Panc1 (cell line): Measurements from ENCODE around the gene USP10. TPM values are rescaled to one million over a fixed set of nuclear protein-coding genes. Genes with fewer than 3 reads are reported as not detected.
A peak's percentile ranks its signal among the peaks of the same experiment; 100 is the strongest.

Experiments used
- ATAC-seq: fragments of 200-7000 bp; cut with Tn5 transposase; 2 replicates; pipeline ENCODE4 v1.9.1; 2020; ENCODE audit warnings: mild to moderate bottlenecking, moderate library complexity
- BruUV-seq: library from RNA; stranded (reverse); fragments of 400-500 nt; replicated peaks from 2 replicates; lab custom pipeline; 2021; lab: Mats Ljungman, UMichigan
- CTCF ChIA-PET: fragments of 300-600 bp; sonication (Branson Sonifier 250); formaldehyde crosslinking; loops from one replicate; lab custom pipeline; 2022; ENCODE audit warnings: antibody characterized with exemption; lab: Charles Lee
- POLR2A ChIA-PET: fragments of 300-600 bp; sonication (Branson Sonifier 250); formaldehyde crosslinking; loops from one replicate; lab custom pipeline; 2022; ENCODE audit warnings: antibody characterized with exemption; lab: Charles Lee
- DNase-seq: peaks from one replicate; pipeline ENCODE4 v3.0.0-alpha.2; 2010; ENCODE audit warnings: low read depth, low spot score
- H3K27ac ChIP-seq: 2 replicates; pipeline ENCODE4 v1.5.1; 2011; ENCODE audit warnings: mild to moderate bottlenecking, low read length, inconsistent platforms
- H3K27me3 ChIP-seq: fragments of 200-500 bp; sonication (Bioruptor generic); 2 replicates; pipeline ENCODE4 v1.6.0; 2014; ENCODE audit warnings: low read length, inconsistent platforms; ENCODE audit not compliant: control insufficient read depth, insufficient read depth
- H3K36me3 ChIP-seq: fragments of 200-500 bp; sonication (Bioruptor generic); 2 replicates; pipeline ENCODE4 v1.5.1; 2014; ENCODE audit warnings: inconsistent platforms, mild to moderate bottlenecking, low read length, moderate library complexity; ENCODE audit not compliant: control insufficient read depth, insufficient read depth
- H3K4me1 ChIP-seq: 2 replicates; pipeline ENCODE4 v1.5.1; 2011; ENCODE audit warnings: inconsistent platforms, mild to moderate bottlenecking, low read length, moderate library complexity; ENCODE audit not compliant: control insufficient read depth, insufficient read depth
- H3K4me3 ChIP-seq, 2 experiments: 2 replicates each; pipeline ENCODE4 v1.5.1; 2011 to 2012; ENCODE audit warnings: low read depth in 2 of 2, low read length in 2 of 2, mild to moderate bottlenecking in 2 of 2, inconsistent platforms in 1 of 2, moderate library complexity in 1 of 2
- H3K9me3 ChIP-seq: fragments of 200-500 bp; sonication (Bioruptor generic); 2 replicates; pipeline ENCODE4 v1.5.1; 2014; ENCODE audit warnings: low read depth, mild to moderate bottlenecking, inconsistent platforms, low read length, moderate library complexity; ENCODE audit not compliant: control insufficient read depth, insufficient read depth
- POLR2AphosphoS5 ChIP-seq: IDR thresholded peaks from 2 replicates; pipeline ENCODE4 v1.6.1; 2012; ENCODE audit warnings: mild to moderate bottlenecking, low read depth, low read length, moderate library complexity
- SIN3A ChIP-seq: IDR thresholded peaks from 2 replicates; pipeline ENCODE4 v1.6.1; 2012; ENCODE audit warnings: low read depth, mild to moderate bottlenecking, low read length, moderate library complexity, borderline replicate concordance; ENCODE audit not compliant: insufficient read depth
- TCF7L2 ChIP-seq: IDR thresholded peaks from 2 replicates; pipeline ENCODE4 v1.6.1; 2011; ENCODE audit warnings: mild to moderate bottlenecking, low read depth, low read length, inconsistent platforms
- in situ Hi-C: cut with HindIII; loops from 2 replicates; pipeline ENCODE4 v1.10.0; 2016; ENCODE audit warnings: low sequenced_read_pairs, low pct_unique_long_range_greater_than_20kb
- intact Hi-C: fragments of 100-400 bp; cut with micrococcal nuclease; formaldehyde crosslinking; loops from one replicate; pipeline ENCODE4 v1.10.0; 2022; ENCODE audit not compliant: unreplicated experiment
- total RNA-seq: library from RNA; stranded (reverse); gene quantifications from one replicate; pipeline ENCODE4 v1.2.1, GENCODE V29; 2021; ENCODE audit not compliant: unreplicated experiment
- TF ChIP-seq, protein P1 (sequence below): fragments of 450-650 bp; IDR thresholded peaks from 2 replicates; pipeline ENCODE4 v1.5.1; 2017; ENCODE audit warnings: mild to moderate bottlenecking
- TF ChIP-seq, protein P2 (sequence below), 2 experiments: IDR thresholded peaks; 2 replicates each; pipeline ENCODE4 v1.6.1; 2011 to 2012; ENCODE audit warnings: low read depth in 2 of 2, control low read depth in 1 of 2, low read length in 1 of 2, mild to moderate bottlenecking in 1 of 2, moderate library complexity in 1 of 2; ENCODE audit not compliant: insufficient read depth in 1 of 2

Gene USP10
- total RNA-seq, 1 experiment from 2014 or later = 77.4 TPM

DNA sequence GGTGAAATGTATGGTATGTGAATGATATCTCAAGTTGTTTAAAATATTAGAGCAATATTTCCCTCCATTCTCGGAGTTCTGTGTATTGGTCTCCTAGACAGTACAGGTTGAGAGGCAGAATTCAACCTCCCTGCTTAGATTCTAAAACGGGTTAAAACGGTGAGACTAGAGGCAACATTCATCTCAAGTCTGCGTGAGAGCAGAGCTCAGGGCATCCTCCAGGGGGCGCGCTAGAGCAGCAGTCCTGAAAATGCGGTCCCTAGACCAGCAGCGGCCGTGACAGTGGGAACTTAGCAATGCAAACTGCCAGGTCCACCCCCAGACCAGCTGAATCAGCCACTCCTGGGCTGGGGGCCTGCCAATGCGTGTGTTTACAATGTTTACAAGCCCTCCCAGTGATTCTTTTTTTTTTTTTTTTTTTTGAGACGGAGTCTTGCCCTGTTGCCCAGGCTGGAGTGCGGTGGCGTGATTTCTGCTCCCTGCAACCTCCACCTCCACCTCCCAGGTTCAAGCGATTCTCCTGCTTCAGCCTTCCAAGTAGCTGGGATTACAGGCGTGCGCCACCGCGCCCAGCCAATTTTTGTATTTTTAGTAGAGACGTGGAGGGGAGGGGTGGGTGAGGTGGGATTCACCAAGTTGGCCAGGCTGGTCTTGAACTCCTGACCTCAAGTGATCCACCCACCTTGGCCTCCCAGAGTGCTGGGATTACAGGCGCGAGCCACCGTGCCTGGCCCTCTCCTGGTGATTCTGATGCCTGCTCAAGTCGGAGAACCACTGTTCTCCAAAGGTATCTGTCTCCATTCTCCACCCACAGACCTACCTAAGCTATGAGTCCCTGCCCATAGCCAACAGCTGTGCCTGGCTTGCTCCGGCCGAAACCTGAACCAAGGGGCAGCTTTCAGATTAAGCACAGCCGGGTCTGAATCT is 27.3 kb upstream of the USP10 start:
- H3K36me3 ChIP-seq = no peaks in the 10 kb centered on the region
- no peaks in the 10 kb centered on the region for H3K4me1 ChIP-seq
- no peak overlapping the region for H3K4me3 ChIP-seq
- peak; percentile 36 for DNase-seq
- ChIA-PET CTCF (interaction anchor here (0.6 to 3.3 kb wide), 5 partner anchors 13 to 97 kb away, joined by 4 to 23 read pairs (median 7); no protein-coding TSS in a partner anchor), POLR2A (interaction anchor here (0.7 kb wide), 1 partner anchor 266 kb away, joined by 8 read pairs; no protein-coding TSS in a partner anchor)
- intact Hi-C loops = loop anchor here (1.0 kb wide), 1 partner anchor 54 kb away; no protein-coding TSS in a partner anchor
- in situ Hi-C loops = no loop called here
- H3K27me3 ChIP-seq = no peaks in the 10 kb centered on the region
- peak; percentile 90 for ATAC-seq
- H3K9me3 ChIP-seq = no peaks in the 10 kb centered on the region
- TF ChIP-seq SIN3A (no peak), TCF7L2 (no peak)
- TF ChIP-seq, protein P1, sequence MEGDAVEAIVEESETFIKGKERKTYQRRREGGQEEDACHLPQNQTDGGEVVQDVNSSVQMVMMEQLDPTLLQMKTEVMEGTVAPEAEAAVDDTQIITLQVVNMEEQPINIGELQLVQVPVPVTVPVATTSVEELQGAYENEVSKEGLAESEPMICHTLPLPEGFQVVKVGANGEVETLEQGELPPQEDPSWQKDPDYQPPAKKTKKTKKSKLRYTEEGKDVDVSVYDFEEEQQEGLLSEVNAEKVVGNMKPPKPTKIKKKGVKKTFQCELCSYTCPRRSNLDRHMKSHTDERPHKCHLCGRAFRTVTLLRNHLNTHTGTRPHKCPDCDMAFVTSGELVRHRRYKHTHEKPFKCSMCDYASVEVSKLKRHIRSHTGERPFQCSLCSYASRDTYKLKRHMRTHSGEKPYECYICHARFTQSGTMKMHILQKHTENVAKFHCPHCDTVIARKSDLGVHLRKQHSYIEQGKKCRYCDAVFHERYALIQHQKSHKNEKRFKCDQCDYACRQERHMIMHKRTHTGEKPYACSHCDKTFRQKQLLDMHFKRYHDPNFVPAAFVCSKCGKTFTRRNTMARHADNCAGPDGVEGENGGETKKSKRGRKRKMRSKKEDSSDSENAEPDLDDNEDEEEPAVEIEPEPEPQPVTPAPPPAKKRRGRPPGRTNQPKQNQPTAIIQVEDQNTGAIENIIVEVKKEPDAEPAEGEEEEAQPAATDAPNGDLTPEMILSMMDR = peak; percentile 89
- TF ChIP-seq, protein P2, sequence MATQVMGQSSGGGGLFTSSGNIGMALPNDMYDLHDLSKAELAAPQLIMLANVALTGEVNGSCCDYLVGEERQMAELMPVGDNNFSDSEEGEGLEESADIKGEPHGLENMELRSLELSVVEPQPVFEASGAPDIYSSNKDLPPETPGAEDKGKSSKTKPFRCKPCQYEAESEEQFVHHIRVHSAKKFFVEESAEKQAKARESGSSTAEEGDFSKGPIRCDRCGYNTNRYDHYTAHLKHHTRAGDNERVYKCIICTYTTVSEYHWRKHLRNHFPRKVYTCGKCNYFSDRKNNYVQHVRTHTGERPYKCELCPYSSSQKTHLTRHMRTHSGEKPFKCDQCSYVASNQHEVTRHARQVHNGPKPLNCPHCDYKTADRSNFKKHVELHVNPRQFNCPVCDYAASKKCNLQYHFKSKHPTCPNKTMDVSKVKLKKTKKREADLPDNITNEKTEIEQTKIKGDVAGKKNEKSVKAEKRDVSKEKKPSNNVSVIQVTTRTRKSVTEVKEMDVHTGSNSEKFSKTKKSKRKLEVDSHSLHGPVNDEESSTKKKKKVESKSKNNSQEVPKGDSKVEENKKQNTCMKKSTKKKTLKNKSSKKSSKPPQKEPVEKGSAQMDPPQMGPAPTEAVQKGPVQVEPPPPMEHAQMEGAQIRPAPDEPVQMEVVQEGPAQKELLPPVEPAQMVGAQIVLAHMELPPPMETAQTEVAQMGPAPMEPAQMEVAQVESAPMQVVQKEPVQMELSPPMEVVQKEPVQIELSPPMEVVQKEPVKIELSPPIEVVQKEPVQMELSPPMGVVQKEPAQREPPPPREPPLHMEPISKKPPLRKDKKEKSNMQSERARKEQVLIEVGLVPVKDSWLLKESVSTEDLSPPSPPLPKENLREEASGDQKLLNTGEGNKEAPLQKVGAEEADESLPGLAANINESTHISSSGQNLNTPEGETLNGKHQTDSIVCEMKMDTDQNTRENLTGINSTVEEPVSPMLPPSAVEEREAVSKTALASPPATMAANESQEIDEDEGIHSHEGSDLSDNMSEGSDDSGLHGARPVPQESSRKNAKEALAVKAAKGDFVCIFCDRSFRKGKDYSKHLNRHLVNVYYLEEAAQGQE (IDR thresholded peaks at IDR 0.05; ENCODE audit: insufficient read depth in 1 of 2, low read depth in 2 of 2, low read length in 1 of 2) = no peak
- H3K27ac ChIP-seq = no peak overlapping the region
- BruUV-seq = no TSS peak

DNA sequence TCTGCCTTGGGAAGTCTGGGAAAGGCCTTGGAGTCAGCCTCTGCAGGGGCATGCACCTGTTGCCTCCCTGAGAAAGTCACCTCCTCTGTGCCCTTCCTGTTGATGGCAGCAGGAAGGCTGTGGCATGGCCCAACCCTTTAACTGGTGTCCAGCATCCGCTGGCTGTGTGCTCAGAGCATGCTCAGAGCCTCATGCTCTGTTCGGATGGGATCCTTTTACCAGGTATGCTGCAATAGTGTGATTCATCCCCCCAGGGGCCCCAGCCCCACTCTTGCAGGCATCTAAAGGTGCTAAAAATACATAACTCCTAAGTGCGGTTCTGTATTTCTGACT is 26.6 kb upstream of the USP10 start:
- no peaks in the 10 kb centered on the region for H3K9me3 ChIP-seq
- intact Hi-C loops (no loop called here), in situ Hi-C loops (no loop called here)
- no TSS peak for BruUV-seq
- TF ChIP-seq, protein P2 (IDR thresholded peaks at IDR 0.05; ENCODE audit: insufficient read depth in 1 of 2, low read depth in 2 of 2, low read length in 1 of 2) = no peak
- no peak for TF ChIP-seq POLR2AphosphoS5
- no peak for TF ChIP-seq TCF7L2
- no peaks in the 10 kb centered on the region for H3K27me3 ChIP-seq
- no peaks in the 10 kb centered on the region for H3K4me1 ChIP-seq
- CTCF ChIA-PET = interaction anchor here (3.3 kb wide), 1 partner anchor 53 kb away, joined by 23 read pairs; no protein-coding TSS in a partner anchor
- no peak overlapping the region for H3K27ac ChIP-seq
- ATAC-seq (no peak), DNase-seq (no peak)
- H3K36me3 ChIP-seq = no peaks in the 10 kb centered on the region
- POLR2A ChIA-PET = no interaction called here
- H3K4me3 ChIP-seq = no peak overlapping the region
